Aorta (tissue), 5 donors: ENCODE results near the gene ADGRL3. TPM values are rescaled to one million over a fixed set of nuclear protein-coding genes. Genes with fewer than 3 reads are reported as not detected.

ENCODE experiments used
- ATAC-seq: fragments of 200-7000 bp; cut with Tn5 transposase; one replicate; pipeline ENCODE4 v1.9.1; 2022; ENCODE audit warnings: moderate library complexity; ENCODE audit not compliant: low FRiP score
- DNase-seq, 2 donors: peaks; one replicate each; pipeline ENCODE4 v3.0.0-alpha.2; 2020
- H3K27ac ChIP-seq, 2 donors: one replicate each; pipeline ENCODE4 v1.5.1; 2013; ENCODE audit warnings: low read length in 2 of 2, mild to moderate bottlenecking in 2 of 2, moderate library complexity in 2 of 2, control low read depth in 1 of 2, inconsistent platforms in 1 of 2, low read depth in 1 of 2
- H3K27me3 ChIP-seq, 2 donors: one replicate each; pipeline ENCODE4 v1.6.1; 2013; ENCODE audit warnings: control low read depth in 1 of 2, low read length in 1 of 2, mild to moderate bottlenecking in 1 of 2, moderate library complexity in 1 of 2; ENCODE audit not compliant: insufficient read depth in 2 of 2, control insufficient read depth in 1 of 2
- H3K36me3 ChIP-seq, 2 donors: one replicate each; pipeline ENCODE4 v1.6.1; 2013; ENCODE audit warnings: control low read depth in 1 of 2, low read length in 1 of 2, mild to moderate bottlenecking in 1 of 2; ENCODE audit not compliant: insufficient read depth in 2 of 2, control insufficient read depth in 1 of 2
- H3K4me1 ChIP-seq, 2 donors: one replicate each; pipeline ENCODE4 v1.6.1; 2013; ENCODE audit warnings: low read length in 2 of 2, control low read depth in 1 of 2, mild to moderate bottlenecking in 1 of 2, moderate library complexity in 1 of 2; ENCODE audit not compliant: insufficient read depth in 2 of 2, control insufficient read depth in 1 of 2
- H3K4me3 ChIP-seq, 2 donors: one replicate each; pipeline ENCODE4 v1.5.1; 2013; ENCODE audit warnings: low read length in 2 of 2, control low read depth in 1 of 2, mild to moderate bottlenecking in 1 of 2
- H3K9me3 ChIP-seq: one replicate; pipeline ENCODE4 v1.6.1; 2013; ENCODE audit warnings: mild to moderate bottlenecking, low read length; ENCODE audit not compliant: control insufficient read depth
- WGBS, 2 donors: extraction: QIAGEN DNeasy Blood & Tissue Kit; methylation state at CpG; one replicate each; pipeline ENCODE4 v1.1.7; 2013; 5-methylcytosine and 5-hydroxymethylcytosine counted together
- intact Hi-C, 2 donors: fragments of 100-400 bp; cut with DNase I; formaldehyde crosslinking; loops; one replicate each; pipeline versions ENCODE4 v1.14.2 to v1.15.0; 2022
- polyA plus RNA-seq, 2 donors: library from polyadenylated mRNA; stranded (reverse); fragments of 200-250 nt; gene quantifications; one replicate each; pipeline ENCODE4 v1.2.3, GENCODE V29; 2013
- total RNA-seq, 2 donors: library from RNA; stranded (reverse); fragmentation: NEBNext Ultra II Directional; extraction: Animal tissue kit (Norgen Biotek cat#: 25700); gene quantifications; one replicate each; pipeline ENCODE4 v1.2.1, GENCODE V29; 2021
- donor health status: healthy with polysubstance abuse.
- donor health status: Bipolar disorder and iron deficiency.
- donor health status: DM: no; HTN: no; CAD: no.
- donor health status: DM: no; HTN: no; CAD: no.
- donor health status: DM: yes; HTN: yes; CAD: no.

ADGRL3 gene
- total and polyA plus RNA-seq, 4 donors, result 1.8 to 110 (median 20.7) TPM

- intact Hi-C loops, result no loop called here
- H3K4me1 ChIP-seq, result no peaks in the 10 kb centered on the region
- H3K9me3 ChIP-seq, result no peaks in the 10 kb centered on the region
- no peak for ATAC-seq
- no peaks in the 10 kb centered on the region for H3K36me3 ChIP-seq
- no peak overlapping the region for H3K4me3 ChIP-seq
- WGBS, 2 donors, result 29 to 46% methylated on average over 2 of the region's 2 CpGs
- H3K27me3 ChIP-seq, result no peaks in the 10 kb centered on the region
- H3K27ac ChIP-seq, result no peak overlapping the region
- DNase-seq, result no peak
These were observed 43.8 kb downstream of the ADGRL3 start for GRCh38 chr4:61243962-61244361.

DNA sequence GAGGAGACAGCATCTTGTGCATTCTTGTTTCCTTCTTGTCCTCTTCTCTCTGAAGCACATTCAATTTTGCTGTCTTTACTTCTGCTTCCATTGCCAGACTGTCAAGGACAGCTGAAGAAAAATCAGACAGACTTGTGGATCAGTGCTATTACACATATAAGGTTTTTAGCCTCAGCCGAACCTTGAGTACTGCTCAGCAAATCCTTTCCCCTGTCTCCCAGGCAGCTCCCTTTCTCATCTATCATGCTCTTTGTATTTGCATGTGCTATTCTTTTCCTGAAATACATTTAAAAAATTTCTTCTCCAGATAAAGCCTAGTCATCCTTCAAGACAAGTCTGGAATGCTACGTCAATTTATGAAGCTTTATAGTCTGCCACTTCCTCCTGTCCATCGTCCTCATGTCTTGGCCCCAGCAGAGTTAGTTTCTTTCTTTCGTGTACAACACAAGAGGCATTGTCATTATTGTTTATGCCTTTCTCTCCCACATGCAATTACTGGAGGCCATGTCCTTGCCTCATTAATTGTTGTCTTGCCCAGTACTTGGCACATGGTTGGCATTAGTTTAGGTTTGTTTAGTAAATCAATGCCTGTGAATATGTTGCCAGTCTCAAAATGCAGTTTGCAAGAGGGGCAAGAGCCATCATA, 45.1 kb downstream of the ADGRL3 start:
- DNase-seq (no peak), ATAC-seq (no peak)
- Histone ChIP-seq H3K27me3 (no peaks in the 10 kb centered on the region), H3K36me3 (no peaks in the 10 kb centered on the region), H3K27ac (no peak overlapping the region), H3K9me3 (no peaks in the 10 kb centered on the region), H3K4me3 (no peak overlapping the region), H3K4me1 (no peaks in the 10 kb centered on the region)
- intact Hi-C loops, result no loop called here
- WGBS, 2 donors, result 77 to 79% methylated on average over 4 of the region's 4 CpGs

- H3K27ac ChIP-seq, result no peak overlapping the region
- ATAC-seq (no peak), DNase-seq (no peak)
- no peaks in the 10 kb centered on the region for H3K9me3 ChIP-seq
- no peak overlapping the region for H3K4me3 ChIP-seq
- no peaks in the 10 kb centered on the region for H3K36me3 ChIP-seq
- intact Hi-C loops, result no loop called here
- no peaks in the 10 kb centered on the region for H3K27me3 ChIP-seq
- no peaks in the 10 kb centered on the region for H3K4me1 ChIP-seq
- 95 to 97% methylated on average over 1 of the region's 1 CpG for WGBS, 2 donors
These were observed 45.9 kb downstream of the ADGRL3 start for GRCh38 chr4:61246034-61246433.

- H3K36me3 ChIP-seq, result no peaks in the 10 kb centered on the region
- ATAC-seq (no peak), DNase-seq (no peak)
- intact Hi-C loops, result no loop called here
- no peak overlapping the region for H3K4me3 ChIP-seq
- H3K4me1 ChIP-seq, result peaks cover 0 to 1% of the 10 kb centered on the region in 2 donors
- no peak overlapping the region for H3K27ac ChIP-seq
- WGBS, 2 donors, result 61 to 68% methylated on average over 8 of the region's 8 CpGs
- H3K27me3 ChIP-seq, result no peaks in the 10 kb centered on the region
- no peaks in the 10 kb centered on the region for H3K9me3 ChIP-seq
These were observed 48.6 kb downstream of the ADGRL3 start for GRCh38 chr4:61248705-61249104.

- no peak for DNase-seq
- Histone ChIP-seq H3K4me1 (peaks cover 0 to 1% of the 10 kb centered on the region in 2 donors), H3K36me3 (no peaks in the 10 kb centered on the region), H3K9me3 (no peaks in the 10 kb centered on the region), H3K27ac (no peak overlapping the region), H3K4me3 (no peak overlapping the region), H3K27me3 (no peaks in the 10 kb centered on the region)
- intact Hi-C loops, result no loop called here
- ATAC-seq, result no peak
- 71 to 84% methylated on average over 6 of the region's 6 CpGs for WGBS, 2 donors
These were observed 51.0 kb downstream of the ADGRL3 start for GRCh38 chr4:61251129-61251528.

GRCh38 chr4:61254406-61254805, 54.3 kb downstream of the ADGRL3 start:
- WGBS, 2 donors, result 84 to 86% methylated on average over 3 of the region's 3 CpGs

DNA sequence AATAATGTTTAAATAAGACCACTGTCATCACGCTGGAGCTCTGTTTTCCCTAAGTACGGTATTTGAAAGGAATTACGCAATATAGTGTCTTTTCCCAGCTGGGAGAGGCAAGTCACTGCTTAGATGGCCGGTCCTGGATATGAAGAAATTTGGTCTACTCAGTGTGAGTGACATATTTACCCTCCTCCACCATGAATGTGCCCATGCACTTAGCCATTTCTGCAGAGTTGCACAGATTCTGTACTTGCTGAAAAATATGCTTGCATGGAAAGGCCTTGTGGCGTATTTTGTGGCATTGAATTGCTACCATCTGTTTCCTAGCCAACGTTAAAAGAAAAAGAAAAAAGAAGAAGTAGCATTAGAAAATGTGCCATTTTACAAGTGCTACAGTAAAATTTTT, 73.1 kb downstream of the ADGRL3 start:
- DNase-seq, result no peak
- H3K4me3 ChIP-seq, result no peak overlapping the region
- H3K4me1 ChIP-seq, result peaks cover 2 to 12% of the 10 kb centered on the region in 2 donors
- no peaks in the 10 kb centered on the region for H3K9me3 ChIP-seq
- ATAC-seq, result peak; percentile 65
- 63 to 70% methylated on average over 6 of the region's 6 CpGs for WGBS, 2 donors
- H3K36me3 ChIP-seq, result no peaks in the 10 kb centered on the region
- no peak overlapping the region for H3K27ac ChIP-seq
- H3K27me3 ChIP-seq, result no peaks in the 10 kb centered on the region
- intact Hi-C loops, result loop anchor here in 1 of 2 donors (10.0 kb wide), 1 partner anchor 68 kb away; the partner anchor contains the start of gene ADGRL3

More at GRCh38 chr4:61254406-61254805, 54.3 kb downstream of the ADGRL3 start:
- no peaks in the 10 kb centered on the region for H3K27me3 ChIP-seq
- H3K4me1 ChIP-seq, result peaks cover 0 to 1% of the 10 kb centered on the region in 2 donors
- intact Hi-C loops, result no loop called here
- no peak overlapping the region for H3K27ac ChIP-seq
- H3K36me3 ChIP-seq, result no peaks in the 10 kb centered on the region
- H3K9me3 ChIP-seq, result no peaks in the 10 kb centered on the region
- H3K4me3 ChIP-seq, result no peak overlapping the region
- ATAC-seq (no peak), DNase-seq (no peak)

DNA sequence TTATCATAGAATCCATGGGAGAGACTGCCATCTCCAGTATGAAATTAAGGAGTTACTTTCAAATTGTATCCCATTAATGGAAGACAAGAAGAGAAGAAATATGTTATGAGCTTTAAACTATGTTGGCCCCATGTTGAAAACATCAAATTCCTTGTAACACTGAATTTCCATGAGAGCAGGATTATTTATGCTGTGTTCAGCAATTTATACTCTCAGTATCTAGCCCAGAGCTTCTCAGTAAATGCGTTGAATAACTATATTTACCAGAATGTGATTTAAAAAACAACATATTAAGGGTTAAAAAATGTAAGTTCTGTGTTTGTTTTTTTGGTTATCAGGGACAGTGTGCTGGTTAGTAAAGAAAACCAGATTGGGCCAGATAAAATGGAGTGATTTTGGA, 74.2 kb downstream of the ADGRL3 start:
- 96 to 98% methylated on average over 1 of the region's 1 CpG for WGBS, 2 donors
- ATAC-seq, result no peak
- intact Hi-C loops, result loop anchor here in 1 of 2 donors (10.0 kb wide), 1 partner anchor 69 kb away; the partner anchor contains the start of gene ADGRL3
- no peaks in the 10 kb centered on the region for H3K36me3 ChIP-seq
- no peak overlapping the region for H3K4me3 ChIP-seq
- peaks cover 2 to 12% of the 10 kb centered on the region in 2 donors for H3K4me1 ChIP-seq
- no peak overlapping the region for H3K27ac ChIP-seq
- no peak for DNase-seq
- H3K9me3 ChIP-seq, result no peaks in the 10 kb centered on the region
- H3K27me3 ChIP-seq, result no peaks in the 10 kb centered on the region

DNA sequence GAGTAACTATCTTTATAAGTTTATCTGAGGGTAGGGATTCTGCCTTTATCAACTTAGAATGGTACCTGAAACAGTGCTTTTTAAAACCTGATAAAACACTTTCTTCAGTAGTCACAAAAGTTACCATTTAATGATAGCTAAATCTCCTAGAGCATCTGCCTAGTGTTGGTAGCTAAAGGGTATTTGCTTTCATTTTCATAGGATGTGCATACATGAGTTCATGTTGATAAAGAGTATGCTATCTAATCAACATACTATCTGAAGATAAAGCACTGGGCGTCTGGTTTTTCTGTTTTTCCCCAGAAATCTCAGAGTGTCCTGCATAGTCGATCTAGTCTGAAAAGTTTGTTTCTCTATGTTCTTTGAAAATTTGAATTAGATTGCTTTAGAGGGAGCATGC, 75.1 kb downstream of the ADGRL3 start:
- no peak for DNase-seq
- WGBS, 2 donors, result 8 to 12% methylated on average over 2 of the region's 2 CpGs
- no peaks in the 10 kb centered on the region for H3K9me3 ChIP-seq
- H3K27me3 ChIP-seq, result no peaks in the 10 kb centered on the region
- no peak overlapping the region for H3K4me3 ChIP-seq
- peak overlapping the region in 1 of 2 donors; percentile 57 for H3K27ac ChIP-seq
- H3K4me1 ChIP-seq, result peaks cover 2 to 12% of the 10 kb centered on the region in 2 donors
- intact Hi-C loops, result loop anchor here in 1 of 2 donors (10.0 kb wide), 1 partner anchor 70 kb away; the partner anchor contains the start of gene ADGRL3
- H3K36me3 ChIP-seq, result no peaks in the 10 kb centered on the region
- ATAC-seq, result no peak
